ENCODE measurements around the gene UMODL1. TPM values are rescaled to one million over a fixed set of nuclear protein-coding genes. Genes with fewer than 3 reads are reported as not detected.

UMODL1 gene
- total and polyA plus RNA-seq, 2 donors (not counting 3 experiments of a cell fraction or from before 2014, with no cell fraction given): not detected

DNA sequence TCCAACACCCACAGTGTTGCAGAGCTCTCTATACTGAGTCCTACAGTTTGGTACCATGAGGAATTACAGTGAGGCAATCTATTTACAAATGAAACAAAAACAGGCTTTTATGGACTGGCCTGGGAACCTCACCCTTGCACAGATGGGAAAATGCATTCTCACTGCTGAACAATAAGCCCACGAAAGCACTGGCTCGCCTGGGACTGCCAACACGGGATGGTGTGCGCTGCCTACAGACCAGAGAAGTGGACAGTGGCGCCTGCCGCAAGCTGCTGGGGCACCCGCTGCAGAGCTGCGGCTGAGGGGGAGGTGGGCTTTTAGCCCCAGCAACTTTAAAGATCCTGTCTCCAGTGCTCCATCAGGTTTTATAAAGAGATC is 119.4 kb downstream of the UMODL1 start:
- Histone ChIP-seq H4K20me1 (replicated peaks; ENCODE audit: control insufficient read depth, extremely low read depth, insufficient read depth, low read length) (no peaks in the 10 kb centered on the region), H3K4me3 (replicated peaks in 1 of 3; ENCODE audit: insufficient read depth in 1 of 3, low read depth in 1 of 3, low read length in 3 of 3) (no peak overlapping the region), H3K9ac (replicated peaks; ENCODE audit: extremely low read depth, insufficient read depth, low read length) (no peak overlapping the region), H3K9me3 (replicated peaks; ENCODE audit: control insufficient read depth, insufficient read depth, low read length) (no peaks in the 10 kb centered on the region), H3K36me3 (ENCODE audit: control insufficient read depth in 2 of 2, extremely low read depth in 1 of 2, insufficient read depth in 2 of 2, low read length in 2 of 2) (no peaks in the 10 kb centered on the region), H3K9me1 (replicated peaks; ENCODE audit: control insufficient read depth, extremely low read depth, insufficient read depth, low read length) (no peaks in the 10 kb centered on the region), H3K79me2 (ENCODE audit: control insufficient read depth, insufficient read depth, low read length) (no peaks in the 10 kb centered on the region), H3K4me1 (ENCODE audit: control insufficient read depth, extremely low read depth, insufficient read depth, low read length) (peaks cover 8% of the 10 kb centered on the region), H3K4me2 (ENCODE audit: insufficient read depth, low read length) (no peak overlapping the region), H3K27ac (ENCODE audit: insufficient read depth, low read depth, low read length) (no peak overlapping the region), H3K27me3 (ENCODE audit: control insufficient read depth in 2 of 2, insufficient read depth in 2 of 2, low read length in 2 of 2) (peaks cover 0 to 5% of the 10 kb centered on the region in 2 experiments), H2AFZ (ENCODE audit: low read depth, low read length) (no peak overlapping the region)
- intact Hi-C loops (cut with micrococcal nuclease) (no loop called here), dilution Hi-C loops (cut with MboI; ENCODE audit: extremely low pct_ligation_motif_present, low sequenced_read_pairs) (no loop called here)
- CTCF ChIA-PET: interaction anchor here (0.7 kb wide), 1 partner anchor 9 kb away, joined by 3 read pairs; no protein-coding TSS in a partner anchor
- no TSS peak for BruUV-seq (replicated peaks)
- FAIRE-seq (no peak), DNase-seq (ENCODE audit: low read depth, low spot score) (no peak)
- POLR2A ChIA-PET: no interaction called here
- TF ChIP-seq POLR2A (IDR thresholded peaks at IDR 0.05; ENCODE audit: low read depth, low read length) (no peak), POLR2AphosphoS5 (IDR thresholded peaks at IDR 0.05; ENCODE audit: insufficient read depth, low read depth, low read length) (no peak), JUN (IDR thresholded peaks at IDR 0.05; ENCODE audit: borderline replicate concordance, insufficient read depth, insufficient read length, low read depth) (no peak), GATA2 (IDR thresholded peaks at IDR 0.05; ENCODE audit: insufficient read depth, insufficient read length, low read depth, low read length) (no peak), MYC (IDR thresholded peaks at IDR 0.05; ENCODE audit: low read depth, low read length) (no peak), FOS (IDR thresholded peaks at IDR 0.05; ENCODE audit: borderline replicate concordance, insufficient read depth, low read length) (no peak), EZH2 (IDR thresholded peaks at IDR 0.05; ENCODE audit: borderline replicate concordance, low read depth, low read length, severe bottlenecking) (no peak)
- TF ChIP-seq, protein P1, sequence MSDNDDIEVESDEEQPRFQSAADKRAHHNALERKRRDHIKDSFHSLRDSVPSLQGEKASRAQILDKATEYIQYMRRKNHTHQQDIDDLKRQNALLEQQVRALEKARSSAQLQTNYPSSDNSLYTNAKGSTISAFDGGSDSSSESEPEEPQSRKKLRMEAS (IDR thresholded peaks at IDR 0.05; ENCODE audit: insufficient read depth, insufficient read length): no peak
- TF ChIP-seq, protein P2, sequence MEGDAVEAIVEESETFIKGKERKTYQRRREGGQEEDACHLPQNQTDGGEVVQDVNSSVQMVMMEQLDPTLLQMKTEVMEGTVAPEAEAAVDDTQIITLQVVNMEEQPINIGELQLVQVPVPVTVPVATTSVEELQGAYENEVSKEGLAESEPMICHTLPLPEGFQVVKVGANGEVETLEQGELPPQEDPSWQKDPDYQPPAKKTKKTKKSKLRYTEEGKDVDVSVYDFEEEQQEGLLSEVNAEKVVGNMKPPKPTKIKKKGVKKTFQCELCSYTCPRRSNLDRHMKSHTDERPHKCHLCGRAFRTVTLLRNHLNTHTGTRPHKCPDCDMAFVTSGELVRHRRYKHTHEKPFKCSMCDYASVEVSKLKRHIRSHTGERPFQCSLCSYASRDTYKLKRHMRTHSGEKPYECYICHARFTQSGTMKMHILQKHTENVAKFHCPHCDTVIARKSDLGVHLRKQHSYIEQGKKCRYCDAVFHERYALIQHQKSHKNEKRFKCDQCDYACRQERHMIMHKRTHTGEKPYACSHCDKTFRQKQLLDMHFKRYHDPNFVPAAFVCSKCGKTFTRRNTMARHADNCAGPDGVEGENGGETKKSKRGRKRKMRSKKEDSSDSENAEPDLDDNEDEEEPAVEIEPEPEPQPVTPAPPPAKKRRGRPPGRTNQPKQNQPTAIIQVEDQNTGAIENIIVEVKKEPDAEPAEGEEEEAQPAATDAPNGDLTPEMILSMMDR (IDR thresholded peaks at IDR 0.05; ENCODE audit: extremely low read depth in 1 of 2, insufficient read depth in 1 of 2, low read depth in 1 of 2, low read length in 2 of 2): no peak

Data from endothelial cell of umbilical vein (primary cell).